ENCODE results near the gene ZNF837. TPM values are rescaled to one million over a fixed set of nuclear protein-coding genes. Genes with fewer than 3 reads are reported as not detected.
A peak's percentile ranks its signal among the peaks of the same experiment; 100 is the strongest.

Gene ZNF837
- total and polyA plus RNA-seq, 2 of the 13 experiments (the other 11 are each of a cell fraction or from before 2014, with no cell fraction given): 0.29 to 1.3 TPM

DNA sequence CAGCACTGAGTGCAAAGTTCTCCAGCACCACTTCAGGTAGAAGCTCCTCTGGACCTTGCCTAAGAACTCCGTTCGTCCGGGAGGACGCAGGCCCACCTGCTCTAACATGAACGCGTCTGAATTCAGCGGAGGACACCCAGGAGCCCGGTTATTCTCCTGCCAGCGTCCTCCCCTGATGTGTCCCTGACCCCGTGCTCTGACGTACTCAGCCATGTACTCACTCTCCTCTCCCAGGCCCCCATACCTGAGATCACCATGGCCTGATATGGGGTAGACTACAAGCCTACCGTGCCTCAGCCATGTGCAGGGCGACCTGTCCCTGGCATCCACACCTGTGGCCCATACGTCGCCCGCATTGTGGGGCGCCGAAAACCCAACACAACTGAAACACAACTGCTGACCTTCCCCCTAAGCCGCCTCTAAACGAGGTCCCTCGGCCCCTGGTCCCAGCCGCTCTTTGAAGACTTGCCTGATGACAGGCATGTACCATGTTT is 26.9 kb upstream of the ZNF837 start (continued):
- TF ChIP-seq, protein P1, sequence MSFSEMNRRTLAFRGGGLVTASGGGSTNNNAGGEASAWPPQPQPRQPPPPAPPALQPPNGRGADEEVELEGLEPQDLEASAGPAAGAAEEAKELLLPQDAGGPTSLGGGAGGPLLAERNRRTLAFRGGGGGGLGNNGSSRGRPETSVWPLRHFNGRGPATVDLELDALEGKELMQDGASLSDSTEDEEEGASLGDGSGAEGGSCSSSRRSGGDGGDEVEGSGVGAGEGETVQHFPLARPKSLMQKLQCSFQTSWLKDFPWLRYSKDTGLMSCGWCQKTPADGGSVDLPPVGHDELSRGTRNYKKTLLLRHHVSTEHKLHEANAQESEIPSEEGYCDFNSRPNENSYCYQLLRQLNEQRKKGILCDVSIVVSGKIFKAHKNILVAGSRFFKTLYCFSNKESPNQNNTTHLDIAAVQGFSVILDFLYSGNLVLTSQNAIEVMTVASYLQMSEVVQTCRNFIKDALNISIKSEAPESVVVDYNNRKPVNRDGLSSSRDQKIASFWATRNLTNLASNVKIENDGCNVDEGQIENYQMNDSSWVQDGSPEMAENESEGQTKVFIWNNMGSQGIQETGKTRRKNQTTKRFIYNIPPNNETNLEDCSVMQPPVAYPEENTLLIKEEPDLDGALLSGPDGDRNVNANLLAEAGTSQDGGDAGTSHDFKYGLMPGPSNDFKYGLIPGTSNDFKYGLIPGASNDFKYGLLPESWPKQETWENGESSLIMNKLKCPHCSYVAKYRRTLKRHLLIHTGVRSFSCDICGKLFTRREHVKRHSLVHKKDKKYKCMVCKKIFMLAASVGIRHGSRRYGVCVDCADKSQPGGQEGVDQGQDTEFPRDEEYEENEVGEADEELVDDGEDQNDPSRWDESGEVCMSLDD (CRISPR knock-in tag; IDR thresholded peaks at IDR 0.05; ENCODE audit: borderline replicate concordance): 0 out of 2 replicates have a peak, but pooled peaks have one; percentile 25
- TF ChIP-seq FOXC1 (CRISPR knock-in tag; IDR thresholded peaks at IDR 0.05; ENCODE audit: borderline replicate concordance) (peak; percentile 11; the same call in 1 of the 2 replicates), ZC3H4 (CRISPR knock-in tag; IDR thresholded peaks at IDR 0.05; ENCODE audit: borderline replicate concordance) (peak; percentile 53; the same call in 1 of the 2 replicates), RBM39 (IDR thresholded peaks at IDR 0.05; ENCODE audit: low read depth, low read length, poor library complexity, severe bottlenecking) (peak; percentile 43), MAZ (IDR thresholded peaks at IDR 0.05; ENCODE audit: borderline replicate concordance, low read depth, low read length) (0 out of 2 replicates have a peak, but pooled peaks have one; percentile 30), MAZ (CRISPR knock-in tag; IDR thresholded peaks at IDR 0.05; ENCODE audit: low read depth) (no peak), ZMYM2 (CRISPR knock-in tag; IDR thresholded peaks at IDR 0.05) (0 out of 2 replicates have a peak, but pooled peaks have one; percentile 17), ZKSCAN1 (IDR thresholded peaks at IDR 0.05; ENCODE audit: low read length) (no peak), CEBPB (IDR thresholded peaks at IDR 0.05; ENCODE audit: borderline replicate concordance, low read depth, low read length) (no peak), ZNF468 (CRISPR knock-in tag; IDR thresholded peaks at IDR 0.05) (0 out of 2 replicates have a peak, but pooled peaks have one; percentile 45), ESRRA (CRISPR knock-in tag; IDR thresholded peaks at IDR 0.05; ENCODE audit: low read depth) (0 out of 2 replicates have a peak, but pooled peaks have one; percentile 13), POLR2A (IDR thresholded peaks at IDR 0.05; ENCODE audit: insufficient read depth in 1 of 2, low read depth in 2 of 2, low read length in 2 of 2) (peak; percentile 56 to 70), NBN (conservative IDR thresholded peaks at IDR 0.05) (no peak), NR2F6 (IDR thresholded peaks at IDR 0.05) (peak; percentile 32; the same call in 1 of the 2 replicates), NR2F6 (CRISPR knock-in tag; IDR thresholded peaks at IDR 0.05) (peak; percentile 31; the same call in 1 of the 2 replicates)
- TF ChIP-seq, protein P2, sequence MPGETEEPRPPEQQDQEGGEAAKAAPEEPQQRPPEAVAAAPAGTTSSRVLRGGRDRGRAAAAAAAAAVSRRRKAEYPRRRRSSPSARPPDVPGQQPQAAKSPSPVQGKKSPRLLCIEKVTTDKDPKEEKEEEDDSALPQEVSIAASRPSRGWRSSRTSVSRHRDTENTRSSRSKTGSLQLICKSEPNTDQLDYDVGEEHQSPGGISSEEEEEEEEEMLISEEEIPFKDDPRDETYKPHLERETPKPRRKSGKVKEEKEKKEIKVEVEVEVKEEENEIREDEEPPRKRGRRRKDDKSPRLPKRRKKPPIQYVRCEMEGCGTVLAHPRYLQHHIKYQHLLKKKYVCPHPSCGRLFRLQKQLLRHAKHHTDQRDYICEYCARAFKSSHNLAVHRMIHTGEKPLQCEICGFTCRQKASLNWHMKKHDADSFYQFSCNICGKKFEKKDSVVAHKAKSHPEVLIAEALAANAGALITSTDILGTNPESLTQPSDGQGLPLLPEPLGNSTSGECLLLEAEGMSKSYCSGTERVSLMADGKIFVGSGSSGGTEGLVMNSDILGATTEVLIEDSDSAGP (CRISPR knock-in tag; IDR thresholded peaks at IDR 0.05; ENCODE audit: borderline replicate concordance): no peak
- TF ChIP-seq, protein P3, sequence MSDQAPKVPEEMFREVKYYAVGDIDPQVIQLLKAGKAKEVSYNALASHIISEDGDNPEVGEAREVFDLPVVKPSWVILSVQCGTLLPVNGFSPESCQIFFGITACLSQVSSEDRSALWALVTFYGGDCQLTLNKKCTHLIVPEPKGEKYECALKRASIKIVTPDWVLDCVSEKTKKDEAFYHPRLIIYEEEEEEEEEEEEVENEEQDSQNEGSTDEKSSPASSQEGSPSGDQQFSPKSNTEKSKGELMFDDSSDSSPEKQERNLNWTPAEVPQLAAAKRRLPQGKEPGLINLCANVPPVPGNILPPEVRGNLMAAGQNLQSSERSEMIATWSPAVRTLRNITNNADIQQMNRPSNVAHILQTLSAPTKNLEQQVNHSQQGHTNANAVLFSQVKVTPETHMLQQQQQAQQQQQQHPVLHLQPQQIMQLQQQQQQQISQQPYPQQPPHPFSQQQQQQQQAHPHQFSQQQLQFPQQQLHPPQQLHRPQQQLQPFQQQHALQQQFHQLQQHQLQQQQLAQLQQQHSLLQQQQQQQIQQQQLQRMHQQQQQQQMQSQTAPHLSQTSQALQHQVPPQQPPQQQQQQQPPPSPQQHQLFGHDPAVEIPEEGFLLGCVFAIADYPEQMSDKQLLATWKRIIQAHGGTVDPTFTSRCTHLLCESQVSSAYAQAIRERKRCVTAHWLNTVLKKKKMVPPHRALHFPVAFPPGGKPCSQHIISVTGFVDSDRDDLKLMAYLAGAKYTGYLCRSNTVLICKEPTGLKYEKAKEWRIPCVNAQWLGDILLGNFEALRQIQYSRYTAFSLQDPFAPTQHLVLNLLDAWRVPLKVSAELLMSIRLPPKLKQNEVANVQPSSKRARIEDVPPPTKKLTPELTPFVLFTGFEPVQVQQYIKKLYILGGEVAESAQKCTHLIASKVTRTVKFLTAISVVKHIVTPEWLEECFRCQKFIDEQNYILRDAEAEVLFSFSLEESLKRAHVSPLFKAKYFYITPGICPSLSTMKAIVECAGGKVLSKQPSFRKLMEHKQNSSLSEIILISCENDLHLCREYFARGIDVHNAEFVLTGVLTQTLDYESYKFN (CRISPR knock-in tag; conservative IDR thresholded peaks at IDR 0.05): 0 out of 2 replicates have a peak, but pooled peaks have one; percentile 0
- TF ChIP-seq, protein P4, sequence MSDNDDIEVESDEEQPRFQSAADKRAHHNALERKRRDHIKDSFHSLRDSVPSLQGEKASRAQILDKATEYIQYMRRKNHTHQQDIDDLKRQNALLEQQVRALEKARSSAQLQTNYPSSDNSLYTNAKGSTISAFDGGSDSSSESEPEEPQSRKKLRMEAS (IDR thresholded peaks at IDR 0.05): peak; percentile 34; the same call in 1 of the 2 replicates
